CD4-positive, alpha-beta T cell treated with Interleukin-4 for 1 hour (primary cell): ENCODE measurements around the gene OR6C68.
"Not testable (repeated sequence)": the region's sequence is repeated elsewhere in the genome, so short reads cannot be mapped to it uniquely, and the experiment has no call there.

Experiments used
- DNase-seq, 2 donors: peaks; one replicate each; pipeline ENCODE4 v3.0.0-alpha.2; 2020 to 2022

The OR6C68 gene

DNA sequence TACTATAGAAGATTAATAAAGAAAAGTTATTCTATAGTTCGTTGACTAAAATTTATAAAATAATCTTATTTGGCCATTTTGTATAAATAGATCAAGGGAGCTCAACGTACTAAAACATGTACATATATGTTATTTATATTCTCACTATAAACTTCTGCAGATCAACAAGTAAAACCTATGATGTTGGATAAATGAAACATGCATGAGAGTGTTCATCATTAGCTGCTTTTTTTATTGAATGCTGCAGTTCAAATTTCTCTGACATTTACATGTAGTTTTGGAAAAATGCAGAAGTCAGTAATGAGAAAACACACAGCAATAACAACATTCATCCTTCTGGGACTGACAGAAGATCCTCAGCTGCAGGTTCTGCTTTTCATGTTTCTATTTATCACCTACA lies at the start of gene OR6C68:
OR6C68 (plus strand) TSS at position 301 of the 400 bp plus-strand sequence; CDS start at position 301, 0 bp downstream.
- DNase-seq = no peak

DNA sequence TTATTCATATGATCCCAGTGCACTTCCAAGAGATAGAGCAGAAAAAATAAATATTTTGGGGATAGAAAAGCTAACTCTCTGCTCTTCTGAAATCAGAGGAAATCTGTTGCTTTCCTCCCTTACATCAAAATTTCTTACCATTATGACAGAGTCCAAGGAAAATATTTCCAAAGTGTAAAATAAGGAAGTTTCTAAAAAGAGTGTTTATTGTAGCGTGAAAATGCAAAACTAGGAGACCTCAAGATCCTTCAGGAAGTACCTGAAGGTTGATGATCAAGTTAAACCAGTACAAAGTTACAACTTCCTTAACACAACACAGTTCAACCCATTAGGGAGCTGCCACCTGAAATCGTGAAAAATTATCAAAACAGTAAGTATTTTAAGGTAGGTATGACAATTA lies 48.4 kb upstream of the OR6C68 start, which contains the start of gene OR6C2:
OR6C2 (plus strand) TSS at position 301 of the 400 bp plus-strand sequence. CDS start 8,138 bp downstream, outside the sequence.
- DNase-seq = no peak

DNA sequence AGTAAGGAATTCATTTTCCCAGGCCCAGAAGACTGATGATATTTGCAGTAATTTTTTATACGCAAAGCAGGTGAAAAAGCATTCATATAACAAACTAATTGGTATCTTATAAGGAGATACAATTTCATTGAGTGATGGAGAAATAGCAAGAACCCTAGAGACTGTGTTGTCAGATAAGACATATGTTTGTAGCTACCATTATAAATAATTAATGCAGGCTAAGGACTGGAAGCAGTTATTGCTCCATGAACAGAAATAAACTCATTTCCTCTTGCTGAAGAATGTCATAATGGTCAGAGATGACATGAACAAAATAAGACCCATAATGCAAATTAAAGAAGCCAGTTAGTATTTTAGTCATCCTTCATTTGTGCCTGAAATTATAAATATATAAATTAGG lies 46.8 kb upstream of the OR6C68 start:
- DNase-seq = no peak

DNA sequence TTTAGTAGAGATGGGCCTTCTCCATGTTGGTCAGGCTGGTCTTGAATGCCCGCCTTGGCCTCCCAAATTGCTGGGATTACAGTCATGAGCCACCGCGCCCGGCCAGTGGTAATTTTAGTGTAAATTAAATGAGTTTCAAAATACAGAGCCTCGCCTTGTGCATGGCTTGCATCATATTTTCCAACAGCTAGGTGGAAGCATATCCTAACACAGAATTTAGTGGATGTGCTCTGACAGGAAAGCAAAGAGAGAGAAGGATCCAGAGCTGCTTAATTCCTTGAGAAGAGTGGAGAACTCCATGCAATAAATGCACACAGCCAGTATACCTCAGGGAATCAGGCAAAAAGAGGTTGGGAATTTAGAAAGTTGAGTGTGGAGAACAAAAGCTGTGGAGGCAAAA lies 45.9 kb upstream of the OR6C68 start:
- DNase-seq = no peak

DNA sequence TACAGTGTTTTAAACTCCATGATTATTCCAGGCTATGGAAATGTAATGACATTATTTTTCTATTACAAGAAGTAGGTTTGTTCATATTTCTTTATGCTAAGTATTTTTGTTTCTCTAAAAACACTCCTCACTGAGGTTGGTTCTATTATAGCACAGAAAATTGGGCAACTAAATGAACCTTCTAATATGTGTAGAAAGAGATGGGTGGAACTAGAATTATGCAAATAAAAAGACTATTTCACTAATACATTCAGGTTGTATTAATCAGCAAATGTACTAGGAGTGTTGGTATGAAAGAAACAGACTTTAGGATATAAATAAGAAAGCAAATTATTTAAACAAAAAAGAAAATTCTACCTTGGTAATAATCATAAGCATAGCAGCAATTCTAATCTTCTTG lies 43.4 kb upstream of the OR6C68 start:
- DNase-seq = no peak

DNA sequence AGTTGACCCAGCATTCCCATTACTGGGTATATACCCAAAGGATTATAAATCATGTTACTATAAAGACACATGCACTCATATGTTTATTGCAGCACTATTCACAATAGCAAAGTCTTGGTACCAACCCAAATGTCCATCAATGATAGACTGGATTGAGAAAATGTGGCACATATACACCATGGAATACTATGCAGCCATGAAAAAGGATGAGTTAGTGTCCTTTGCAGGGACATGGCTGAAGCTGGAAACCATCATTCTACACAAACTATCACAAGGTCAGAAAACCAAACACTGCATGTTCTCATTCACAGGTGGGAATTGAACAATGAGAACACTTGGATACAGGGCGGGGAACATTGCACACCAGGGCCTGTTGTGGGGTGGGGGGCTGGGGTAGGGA lies 27.3 kb upstream of the OR6C68 start:
- DNase-seq = not testable (repeated sequence)

DNA sequence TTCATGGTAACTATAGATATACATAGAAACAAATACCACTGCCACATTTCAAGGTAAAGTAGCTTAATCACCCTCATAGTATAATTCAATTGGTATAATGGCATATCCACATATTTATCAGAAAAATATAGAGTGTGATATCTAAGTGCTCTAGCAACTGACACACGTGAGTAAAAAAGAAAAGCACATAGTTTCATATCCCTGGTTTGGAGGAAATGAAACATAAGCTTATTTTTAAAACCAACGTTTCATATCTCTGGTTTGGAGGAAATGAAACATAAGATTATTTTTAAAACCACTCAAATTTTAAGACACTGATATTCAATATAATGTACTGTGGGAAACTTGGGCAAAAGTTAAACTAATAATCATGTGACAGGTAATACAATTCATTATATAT lies 24.3 kb upstream of the OR6C68 start:
- DNase-seq = no peak

DNA sequence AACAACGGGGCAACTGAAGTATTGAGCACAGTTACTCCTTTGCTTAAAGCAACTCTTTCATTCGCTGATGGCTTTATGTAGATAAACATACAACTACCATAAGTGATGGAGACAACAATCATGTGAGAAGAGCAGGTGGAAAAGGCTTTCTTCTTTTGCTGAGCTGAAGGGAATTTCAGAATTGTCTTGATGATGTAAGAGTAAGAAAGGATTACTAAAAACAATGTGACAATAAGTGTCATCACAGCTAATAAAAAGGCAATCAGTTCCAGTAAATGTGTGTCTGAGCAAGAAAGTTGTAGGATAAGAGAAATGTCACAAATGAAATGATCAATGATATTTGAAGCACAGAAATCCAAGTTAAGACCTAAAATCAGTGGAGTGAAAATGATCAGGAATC lies 22.9 kb upstream of the OR6C68 start:
- DNase-seq = no peak

DNA sequence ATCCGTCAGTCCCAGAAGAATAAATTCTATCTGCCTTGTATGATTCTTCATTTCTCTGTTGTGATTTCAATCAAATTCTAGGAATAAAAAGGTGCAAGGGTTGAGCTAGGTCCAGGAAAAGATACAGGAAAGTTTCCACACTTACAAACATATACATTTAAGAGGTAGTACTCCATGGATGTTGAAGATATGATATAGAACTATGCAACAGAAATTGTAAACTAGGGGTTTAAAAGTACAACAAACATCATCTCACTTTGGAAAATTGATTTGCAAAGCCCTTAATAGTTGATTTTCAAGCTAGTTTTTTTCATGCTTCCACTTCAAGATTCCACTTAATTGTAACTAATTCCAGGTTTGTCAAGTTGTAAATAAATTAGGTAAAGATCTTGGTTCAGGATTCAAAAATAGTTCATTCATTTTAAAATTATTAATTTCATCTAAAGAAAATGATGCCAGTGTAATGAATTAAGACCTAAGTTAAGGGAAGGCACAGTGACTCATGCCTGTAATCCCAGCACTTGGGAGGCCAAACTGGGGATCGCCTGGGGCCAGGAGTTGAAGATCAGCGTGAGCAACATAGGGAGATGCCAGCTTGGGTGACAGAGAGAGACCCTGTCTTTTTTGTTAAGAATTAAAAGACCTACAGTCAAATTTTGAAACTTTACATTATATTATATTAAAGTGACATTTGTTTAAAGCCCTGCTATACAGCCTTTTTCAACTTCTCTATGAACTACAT lies 21.9 kb upstream of the OR6C68 start, which contains the start of gene OR6C70:
OR6C70 (minus strand) TSS at position 51 of the 742 bp plus-strand sequence; CDS start at position 51, 0 bp downstream.
- DNase-seq = no peak

DNA sequence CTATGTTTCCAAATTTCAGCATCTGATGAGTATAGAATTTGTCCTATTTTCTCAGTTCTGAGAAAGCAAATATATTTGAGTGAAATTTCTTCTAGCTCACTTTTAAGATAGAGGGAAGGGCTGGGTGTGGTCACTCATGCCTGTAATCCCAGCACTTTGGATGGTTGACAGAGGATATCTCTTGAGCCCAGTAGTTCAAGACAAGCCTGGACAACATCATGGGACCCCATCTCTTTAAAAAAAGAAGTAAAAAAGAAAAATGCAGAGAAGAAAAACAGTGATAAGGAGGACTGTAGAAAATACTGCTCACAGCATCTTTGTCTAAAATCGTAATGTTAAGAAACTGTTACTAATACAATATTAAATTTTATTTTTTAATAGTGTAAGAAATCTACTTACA lies 19.9 kb upstream of the OR6C68 start:
- DNase-seq = no peak

DNA sequence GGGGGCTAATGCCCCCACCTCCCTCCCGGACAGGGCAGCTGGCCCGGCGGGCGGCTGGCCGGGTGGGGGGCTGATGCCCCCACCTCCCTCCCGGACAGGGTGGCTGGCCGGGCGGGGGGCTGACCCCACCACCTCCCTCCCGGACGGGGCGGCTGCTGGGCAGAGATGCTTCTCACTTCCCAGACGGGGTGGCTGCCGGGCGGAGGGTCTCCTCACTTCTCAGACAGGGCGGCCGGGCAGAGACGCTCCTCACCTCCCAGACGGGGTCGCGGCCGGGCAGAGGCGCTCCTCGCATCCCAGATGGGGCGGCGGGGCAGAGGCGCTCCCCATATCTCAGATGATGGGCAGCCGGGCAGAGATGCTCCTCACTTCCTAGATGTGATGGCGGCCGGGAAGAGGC lies 13.0 kb upstream of the OR6C68 start:
- DNase-seq = not testable (repeated sequence)

DNA sequence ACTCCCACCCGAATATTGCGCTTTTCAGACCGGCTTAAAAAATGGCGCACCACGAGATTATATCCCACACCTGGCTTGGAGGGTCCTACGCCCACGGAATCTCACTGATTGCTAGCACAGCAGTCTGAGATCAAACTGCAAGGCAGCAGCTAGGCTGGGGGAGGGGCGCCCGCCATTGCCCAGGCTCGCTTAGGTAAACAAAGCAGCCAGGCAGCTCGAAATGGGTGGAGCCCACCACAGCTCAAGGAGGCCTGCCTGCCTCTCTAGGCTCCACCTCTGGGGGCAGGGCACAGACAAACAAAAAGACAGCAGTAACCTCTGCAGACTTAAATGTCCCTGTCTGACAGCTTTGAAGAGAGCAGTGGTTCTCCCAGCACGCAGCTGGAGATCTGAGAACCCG lies 7.9 kb upstream of the OR6C68 start:
- DNase-seq = not testable (repeated sequence)

DNA sequence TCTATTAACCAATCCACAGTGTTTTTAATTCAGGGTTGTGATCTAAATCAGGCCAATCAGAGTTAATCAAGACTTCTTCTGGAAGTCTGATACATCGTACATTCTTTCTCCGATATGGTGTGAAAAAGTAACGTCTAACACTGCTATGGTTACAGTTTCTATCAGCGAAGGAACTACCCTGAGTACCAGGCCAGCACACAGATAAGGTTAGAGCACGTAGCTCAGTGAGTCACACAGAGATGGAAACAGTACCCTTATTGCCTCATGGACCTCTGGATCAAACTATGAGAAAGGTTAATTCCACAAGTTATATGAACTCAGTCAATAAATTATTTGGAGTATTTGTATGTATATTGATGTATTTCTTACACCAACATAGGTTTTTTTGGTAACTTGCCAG lies 3.3 kb downstream of the OR6C68 start:
- no peak for DNase-seq

DNA sequence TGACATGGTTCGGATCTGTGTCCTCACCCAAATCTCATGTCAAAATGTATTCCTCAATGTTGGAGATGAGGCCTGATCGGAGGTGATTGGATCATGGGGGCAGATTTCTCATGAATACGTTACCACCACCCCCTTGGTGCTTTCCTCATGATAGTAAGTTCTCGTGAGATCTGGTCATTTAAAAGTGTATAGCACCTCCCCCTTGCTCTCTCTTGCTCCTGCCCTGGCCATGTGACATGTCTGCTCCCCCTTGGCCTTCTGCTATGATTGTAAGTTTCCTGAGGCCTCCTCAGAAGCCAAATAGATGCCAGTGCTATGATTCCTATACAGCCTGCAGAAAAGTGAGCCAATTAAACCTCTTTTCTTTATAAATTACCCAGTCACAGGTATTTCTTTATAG lies 7.1 kb downstream of the OR6C68 start:
- DNase-seq = no peak

DNA sequence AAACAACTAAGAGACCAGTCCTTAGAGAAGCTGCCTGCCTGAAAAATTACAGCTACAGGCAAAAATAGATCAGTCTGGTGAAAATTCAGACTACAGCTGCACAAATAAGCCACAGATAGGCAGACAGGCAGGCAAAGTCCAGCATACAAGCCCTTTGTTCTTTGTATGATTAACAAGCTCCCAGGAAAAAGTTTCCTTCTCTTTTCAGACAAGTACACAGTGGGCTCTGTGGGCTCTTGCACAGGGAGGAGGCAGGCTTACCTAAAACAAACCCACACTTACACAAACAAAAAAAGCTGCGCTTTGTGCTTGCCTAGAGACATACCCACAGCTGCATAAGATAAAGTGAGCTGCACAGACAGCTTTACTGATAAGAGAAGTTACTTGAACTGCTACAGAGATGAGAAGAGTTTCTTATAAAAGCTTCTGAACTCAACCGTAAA lies 7.7 kb downstream of the OR6C68 start:
- DNase-seq = no peak

DNA sequence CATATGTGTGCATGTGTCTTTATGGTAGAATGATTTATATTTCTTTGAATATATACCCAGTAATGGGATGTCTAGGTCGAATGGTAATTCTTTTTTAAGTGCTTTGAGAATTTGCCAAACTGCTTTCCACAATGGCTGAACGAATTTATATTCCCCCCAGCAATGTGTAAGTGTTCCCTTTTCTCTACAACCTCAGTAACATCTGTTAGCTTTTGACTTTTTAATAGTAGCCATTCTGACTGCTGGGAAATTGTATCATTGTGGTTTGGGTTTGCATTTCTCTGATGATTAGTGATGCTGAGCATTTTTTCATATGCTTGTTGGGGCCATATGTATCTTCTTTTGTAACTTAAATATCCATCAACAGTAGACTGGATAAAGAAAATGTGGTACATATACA lies 9.4 kb downstream of the OR6C68 start:
- DNase-seq = no peak

DNA sequence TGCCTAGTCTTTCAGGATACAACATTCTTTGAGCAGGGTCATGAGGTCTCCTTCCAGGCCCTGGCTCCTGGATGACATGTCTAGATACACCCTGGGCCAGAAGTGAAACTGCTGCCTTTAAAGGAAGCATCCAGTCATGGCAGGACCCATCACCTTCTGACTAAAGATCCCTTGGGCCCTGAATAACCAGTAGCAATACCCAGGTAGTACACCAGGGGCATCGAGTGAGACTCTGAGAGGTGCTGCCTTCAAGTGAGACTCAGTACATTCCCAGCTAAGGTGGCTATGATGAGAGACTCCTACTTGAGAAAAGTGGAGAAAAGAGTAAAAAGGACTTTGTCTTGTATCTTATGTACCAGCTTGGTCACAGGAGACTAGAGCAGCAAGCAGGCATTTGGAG lies 23.5 kb downstream of the OR6C68 start:
- no peak for DNase-seq

DNA sequence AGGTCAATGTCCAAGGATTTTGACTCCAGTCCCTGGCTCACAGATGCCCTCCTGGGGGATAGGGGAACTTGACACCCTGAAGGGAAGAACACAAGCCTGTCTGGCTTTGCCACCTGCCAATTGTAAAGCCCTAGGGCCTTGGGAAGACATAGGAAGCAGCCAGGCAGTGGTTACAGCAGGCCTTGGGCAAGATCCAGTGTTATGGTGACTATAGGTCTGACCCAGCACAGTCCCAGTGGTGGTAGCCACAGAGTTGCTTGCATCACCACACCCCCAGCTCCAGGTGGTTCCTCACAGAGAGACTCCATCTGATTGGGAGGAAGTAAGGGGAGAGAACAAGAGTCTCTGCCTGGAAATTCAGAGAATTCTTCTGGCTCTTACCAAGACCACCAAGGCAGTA lies 24.2 kb downstream of the OR6C68 start:
- no peak for DNase-seq
